ENCODE measurements around the gene FANCE.

FANCE gene

DNA sequence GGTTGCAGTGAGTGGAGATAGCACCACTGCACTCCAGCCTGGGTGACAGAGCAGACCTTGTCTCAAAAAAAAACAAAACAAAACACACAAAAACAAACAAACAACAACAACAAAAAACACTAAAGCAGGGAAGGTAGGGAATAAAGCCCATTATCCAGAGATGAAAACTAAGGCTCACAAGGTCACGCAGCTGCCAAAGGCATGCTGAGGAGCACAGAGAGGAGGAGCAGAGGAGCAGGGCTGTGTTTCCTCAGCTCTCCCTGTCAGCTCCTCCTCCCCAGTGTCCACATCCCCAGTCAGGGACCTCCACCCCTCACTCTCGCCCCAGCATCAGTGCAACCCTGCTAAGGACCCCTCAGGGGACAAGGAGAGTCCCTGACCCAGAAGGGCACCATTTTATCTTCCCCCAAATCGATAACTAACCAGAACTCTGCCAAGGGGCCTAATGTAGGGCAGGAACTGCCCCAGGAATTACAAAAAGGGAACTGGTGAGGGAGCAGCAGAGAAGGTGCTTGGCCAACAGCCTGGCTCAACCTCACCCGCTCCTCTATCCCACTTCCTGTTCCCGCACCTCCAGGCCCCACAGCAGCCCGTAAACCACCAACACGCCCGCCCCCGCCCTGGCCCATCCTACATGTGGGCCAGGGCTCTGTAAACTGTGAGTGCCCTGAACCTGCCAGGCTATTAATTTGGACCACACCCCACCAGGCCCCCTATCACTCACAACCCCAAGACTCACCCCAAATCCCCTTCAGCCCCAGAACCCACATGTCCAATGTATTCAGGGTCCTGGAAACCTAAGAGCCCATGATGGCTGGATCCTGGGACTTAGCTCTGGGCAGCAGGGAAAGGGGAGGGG lies 35.7 kb downstream of the FANCE start:
- no peak for TF ChIP-seq SIN3A (IDR thresholded peaks at IDR 0.05; ENCODE audit: borderline replicate concordance, insufficient read depth, low read length)
- no peak for TF ChIP-seq FOXP2 (optimal IDR thresholded peaks at IDR 0.05; ENCODE audit: borderline replicate concordance, extremely low read depth, extremely low read length, insufficient read depth)
- no peak for TF ChIP-seq TAF1 (IDR thresholded peaks at IDR 0.05; ENCODE audit: borderline replicate concordance, insufficient read depth, low read length)
- TF ChIP-seq POLR2AphosphoS5 (IDR thresholded peaks at IDR 0.05; ENCODE audit: low read depth, low read length) = no peak
- TF ChIP-seq, protein P1, sequence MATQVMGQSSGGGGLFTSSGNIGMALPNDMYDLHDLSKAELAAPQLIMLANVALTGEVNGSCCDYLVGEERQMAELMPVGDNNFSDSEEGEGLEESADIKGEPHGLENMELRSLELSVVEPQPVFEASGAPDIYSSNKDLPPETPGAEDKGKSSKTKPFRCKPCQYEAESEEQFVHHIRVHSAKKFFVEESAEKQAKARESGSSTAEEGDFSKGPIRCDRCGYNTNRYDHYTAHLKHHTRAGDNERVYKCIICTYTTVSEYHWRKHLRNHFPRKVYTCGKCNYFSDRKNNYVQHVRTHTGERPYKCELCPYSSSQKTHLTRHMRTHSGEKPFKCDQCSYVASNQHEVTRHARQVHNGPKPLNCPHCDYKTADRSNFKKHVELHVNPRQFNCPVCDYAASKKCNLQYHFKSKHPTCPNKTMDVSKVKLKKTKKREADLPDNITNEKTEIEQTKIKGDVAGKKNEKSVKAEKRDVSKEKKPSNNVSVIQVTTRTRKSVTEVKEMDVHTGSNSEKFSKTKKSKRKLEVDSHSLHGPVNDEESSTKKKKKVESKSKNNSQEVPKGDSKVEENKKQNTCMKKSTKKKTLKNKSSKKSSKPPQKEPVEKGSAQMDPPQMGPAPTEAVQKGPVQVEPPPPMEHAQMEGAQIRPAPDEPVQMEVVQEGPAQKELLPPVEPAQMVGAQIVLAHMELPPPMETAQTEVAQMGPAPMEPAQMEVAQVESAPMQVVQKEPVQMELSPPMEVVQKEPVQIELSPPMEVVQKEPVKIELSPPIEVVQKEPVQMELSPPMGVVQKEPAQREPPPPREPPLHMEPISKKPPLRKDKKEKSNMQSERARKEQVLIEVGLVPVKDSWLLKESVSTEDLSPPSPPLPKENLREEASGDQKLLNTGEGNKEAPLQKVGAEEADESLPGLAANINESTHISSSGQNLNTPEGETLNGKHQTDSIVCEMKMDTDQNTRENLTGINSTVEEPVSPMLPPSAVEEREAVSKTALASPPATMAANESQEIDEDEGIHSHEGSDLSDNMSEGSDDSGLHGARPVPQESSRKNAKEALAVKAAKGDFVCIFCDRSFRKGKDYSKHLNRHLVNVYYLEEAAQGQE (IDR thresholded peaks at IDR 0.05; ENCODE audit: insufficient read depth in 1 of 2, low read depth in 2 of 2, low read length in 2 of 2) = no peak

DNA sequence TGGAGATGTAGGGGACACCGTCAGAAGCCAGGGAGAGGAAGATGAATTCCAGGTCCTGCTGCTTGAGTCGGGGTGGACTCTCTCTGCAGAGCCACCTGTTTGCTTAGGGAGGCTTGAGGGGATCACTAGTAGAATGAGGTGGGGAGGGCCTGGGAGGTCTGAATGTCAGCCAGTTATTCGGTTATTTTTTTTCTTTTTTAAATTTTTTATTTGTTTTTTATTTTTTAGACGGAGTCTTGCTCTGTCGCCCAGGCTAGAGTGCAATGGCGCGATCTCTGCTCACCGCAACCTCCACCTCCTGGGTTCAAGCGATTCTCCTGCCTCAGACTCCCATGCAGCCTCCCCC lies 36.4 kb downstream of the FANCE start:
- TF ChIP-seq POLR2AphosphoS5 (IDR thresholded peaks at IDR 0.05; ENCODE audit: low read depth, low read length) (no peak), TAF1 (IDR thresholded peaks at IDR 0.05; ENCODE audit: borderline replicate concordance, insufficient read depth, low read length) (no peak)

DNA sequence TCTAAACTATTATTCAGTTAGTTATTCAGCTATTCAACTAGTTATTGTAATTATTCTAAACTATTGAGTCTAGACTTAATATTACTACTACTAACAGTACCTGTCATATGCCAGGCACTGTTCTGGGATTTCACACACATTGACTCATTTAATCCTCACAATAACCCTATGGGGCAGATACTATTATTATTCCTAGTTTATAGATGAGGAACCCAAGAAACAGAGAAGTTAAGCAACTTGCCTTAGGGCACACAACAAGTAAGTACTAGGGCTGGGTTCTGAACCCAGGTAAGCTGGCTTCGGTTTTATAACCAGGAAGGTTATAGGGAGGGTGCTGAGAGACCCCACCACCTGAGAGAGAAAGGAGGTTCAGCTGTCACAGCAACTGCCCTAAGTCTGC lies 36.9 kb downstream of the FANCE start:
- TF ChIP-seq SIN3A (IDR thresholded peaks at IDR 0.05; ENCODE audit: borderline replicate concordance, insufficient read depth, low read length) (no peak), POLR2AphosphoS5 (IDR thresholded peaks at IDR 0.05; ENCODE audit: low read depth, low read length) (no peak), FOXP2 (optimal IDR thresholded peaks at IDR 0.05; ENCODE audit: borderline replicate concordance, extremely low read depth, extremely low read length, insufficient read depth) (no peak), TAF1 (IDR thresholded peaks at IDR 0.05; ENCODE audit: borderline replicate concordance, insufficient read depth, low read length) (no peak)
- TF ChIP-seq, protein P1 (IDR thresholded peaks at IDR 0.05; ENCODE audit: insufficient read depth in 1 of 2, low read depth in 2 of 2, low read length in 2 of 2) = no peak

DNA sequence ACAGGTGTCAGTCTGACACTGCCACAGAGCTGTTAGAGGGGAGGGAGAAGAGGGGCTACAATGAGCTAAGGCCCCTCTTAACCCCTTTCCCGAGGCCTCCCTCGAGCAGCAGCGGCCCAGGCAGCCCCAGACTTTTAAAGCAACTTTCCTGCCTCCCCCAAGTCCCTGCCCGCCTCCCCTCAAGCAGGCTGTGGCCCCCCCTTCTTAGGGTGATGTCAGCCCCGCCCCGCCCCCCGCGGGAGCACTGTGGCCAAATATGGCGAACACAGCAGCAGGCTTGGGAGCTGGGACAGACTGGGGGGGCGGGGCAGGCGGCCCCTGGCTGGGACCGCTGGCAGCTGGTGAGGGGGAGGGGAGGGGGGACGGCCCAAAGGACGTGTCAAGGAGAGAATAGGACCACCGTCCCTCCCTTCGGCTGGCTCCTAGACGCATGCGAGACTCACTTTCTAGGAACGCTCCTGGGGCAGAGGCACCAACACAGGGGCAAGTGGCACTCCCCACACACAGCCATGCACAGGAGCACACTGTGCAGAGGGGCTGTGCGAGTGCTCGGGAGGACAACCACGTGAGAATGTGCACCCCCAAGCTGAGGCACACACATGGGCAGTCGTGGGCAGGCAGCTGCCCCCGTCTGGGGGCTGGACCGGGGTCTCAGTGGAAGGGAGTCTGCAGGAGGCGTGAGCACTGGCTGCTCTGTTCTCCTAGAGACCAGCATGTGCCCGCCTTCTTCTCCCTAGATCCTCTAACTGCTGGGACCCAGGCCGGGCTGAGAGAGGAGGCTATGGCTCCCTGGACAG lies 38.1 kb downstream of the FANCE start:
- TF ChIP-seq TAF1 (IDR thresholded peaks at IDR 0.05; ENCODE audit: borderline replicate concordance, insufficient read depth, low read length) = no peak
- no peak for TF ChIP-seq SIN3A (IDR thresholded peaks at IDR 0.05; ENCODE audit: borderline replicate concordance, insufficient read depth, low read length)

DNA sequence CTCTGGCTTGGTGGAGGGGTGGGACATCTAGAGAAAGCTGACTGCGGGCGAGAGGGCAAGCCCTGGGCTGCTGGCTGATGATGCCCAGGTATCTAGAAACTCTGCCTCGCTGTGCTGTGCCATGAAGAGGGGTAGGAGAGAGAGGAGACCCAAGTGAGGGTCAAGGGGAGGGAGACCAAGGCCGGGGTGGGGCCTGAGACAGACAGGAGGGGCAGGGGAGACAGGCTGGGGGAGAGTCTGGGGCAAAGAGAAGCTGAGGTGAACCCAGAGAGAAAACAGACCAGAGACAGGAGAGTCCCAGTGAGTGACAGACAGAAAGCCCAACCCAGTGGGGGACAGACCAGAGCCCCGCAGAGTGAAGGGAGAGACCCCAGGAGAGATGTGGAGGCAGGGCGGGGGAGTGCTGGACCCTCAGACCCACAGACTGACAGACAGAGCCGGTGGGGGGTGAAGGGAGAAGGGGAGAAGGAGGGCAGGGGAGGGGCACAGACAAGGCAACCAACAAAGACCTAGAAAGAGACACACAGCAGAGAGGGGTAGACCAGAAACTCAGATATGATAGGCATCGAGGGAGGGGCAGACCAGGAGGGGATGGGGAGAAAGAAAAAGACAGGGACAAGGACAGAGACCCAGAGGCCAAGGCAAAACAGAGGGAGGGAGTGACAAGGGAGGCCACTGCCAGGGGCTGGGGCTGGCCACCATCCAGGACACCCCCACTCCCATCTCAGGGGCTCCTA lies 38.9 kb downstream of the FANCE start:
- TF ChIP-seq TAF1 (IDR thresholded peaks at IDR 0.05; ENCODE audit: borderline replicate concordance, insufficient read depth, low read length) (no peak), SIN3A (IDR thresholded peaks at IDR 0.05; ENCODE audit: borderline replicate concordance, insufficient read depth, low read length) (no peak), FOXP2 (optimal IDR thresholded peaks at IDR 0.05; ENCODE audit: borderline replicate concordance, extremely low read depth, extremely low read length, insufficient read depth) (no peak), POLR2AphosphoS5 (IDR thresholded peaks at IDR 0.05; ENCODE audit: low read depth, low read length) (no peak)
- TF ChIP-seq, protein P1 (IDR thresholded peaks at IDR 0.05; ENCODE audit: insufficient read depth in 1 of 2, low read depth in 2 of 2, low read length in 2 of 2) = no peak
